K562 treated with DMSO at 1 percent for 48 hours (cell line): ENCODE measurements around the gene RBP2. TPM values are rescaled to one million over a fixed set of nuclear protein-coding genes. Genes with fewer than 3 reads are reported as not detected.

Experiments
- total RNA-seq: library from RNA; unstranded; fragments of 300-600 nt; gene quantifications from 2 replicates; pipeline ENCODE4 v1.2.3, GENCODE V29; 2022; ENCODE audit warnings: low replicate concordance; ENCODE audit errors: extremely low read depth

Gene RBP2
- not detected in 2 replicates for total RNA-seq

DNA sequence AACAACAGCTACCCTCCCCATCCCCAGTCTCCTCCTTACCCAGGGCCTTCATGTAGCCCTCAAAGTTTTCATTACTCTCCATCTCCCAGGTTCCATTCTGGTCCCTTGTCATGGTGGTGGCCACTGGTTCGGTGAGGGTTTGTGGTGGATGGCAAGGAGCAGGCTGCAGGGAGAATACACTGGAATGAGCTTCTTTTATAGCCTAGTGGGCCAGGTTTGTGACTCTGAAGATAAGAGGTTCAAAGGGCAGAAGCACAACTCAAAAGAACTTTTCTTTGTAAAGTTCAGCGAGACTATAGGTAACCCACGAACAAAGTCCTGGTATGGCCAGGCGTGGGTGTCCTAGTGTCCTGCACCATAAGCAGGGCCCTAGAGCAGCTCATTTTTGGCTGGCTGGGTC, at the start of gene RBP2:
RBP2 (minus strand) TSS at position 169 of the 400 bp plus-strand sequence; CDS start at position 112, 57 bp downstream.

Other genes with a start within 250 kb of the RBP2 start
- gene MRPS22, start 132.5 kb downstream of the RBP2 start, total RNA-seq = not detected in 2 replicates
- gene COPB2, start 86.9 kb downstream of the RBP2 start, total RNA-seq = 110 TPM in 1 of 2 replicates, not detected in the other
- not detected in 2 replicates for gene RBP1, start 63.2 kb upstream of the RBP2 start, total RNA-seq
- not detected in 2 replicates for gene NMNAT3, start 201.5 kb upstream of the RBP2 start, total RNA-seq